ENCODE results near the gene ATP23.

ATP23 gene

GRCh38 chr12:57941165-57941894 lies at the start of gene ATP23:
TSS of gene ATP23 (plus strand) at chr12:57941567. CDS start at chr12:57941702, 135 bp downstream.
- DNase-seq, result peak; percentile 75 to 80

DNA sequence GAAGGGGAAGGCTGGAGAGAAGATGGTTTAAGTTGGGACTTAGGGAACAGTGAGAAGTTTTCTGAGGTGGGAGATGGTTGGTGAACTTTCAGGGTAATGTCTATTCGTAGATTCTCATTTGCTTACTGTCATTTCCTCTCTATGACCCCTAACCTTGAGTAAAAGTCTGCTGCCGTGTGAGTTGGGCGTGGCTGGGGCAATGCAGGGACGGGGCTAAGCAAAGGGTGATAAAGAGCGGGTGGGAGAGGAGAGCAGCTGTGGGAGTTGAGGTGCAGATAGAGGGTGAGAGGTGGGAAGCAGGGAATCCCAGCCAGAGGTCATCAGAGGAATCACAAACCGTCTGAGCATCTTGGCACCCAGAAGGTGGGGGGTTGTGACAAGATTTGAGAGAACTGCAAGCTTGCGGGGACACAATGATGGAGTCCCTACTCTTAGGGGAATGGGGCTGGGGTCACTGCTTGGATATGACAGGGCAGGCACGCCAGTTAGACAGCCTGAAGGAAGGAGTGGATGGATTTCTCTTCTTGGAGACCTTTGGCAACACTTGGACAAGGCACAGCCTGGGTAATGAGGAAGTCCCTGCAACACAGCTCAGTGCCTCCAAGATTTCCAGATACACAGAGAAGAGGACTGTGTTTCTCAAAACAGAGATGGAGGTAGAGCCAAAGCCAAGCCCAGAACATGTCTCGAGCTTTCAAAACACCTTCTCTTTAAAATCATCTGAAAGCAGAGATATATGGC lies 49.0 kb upstream of the ATP23 start:
- DNase-seq, result no peak

DNA sequence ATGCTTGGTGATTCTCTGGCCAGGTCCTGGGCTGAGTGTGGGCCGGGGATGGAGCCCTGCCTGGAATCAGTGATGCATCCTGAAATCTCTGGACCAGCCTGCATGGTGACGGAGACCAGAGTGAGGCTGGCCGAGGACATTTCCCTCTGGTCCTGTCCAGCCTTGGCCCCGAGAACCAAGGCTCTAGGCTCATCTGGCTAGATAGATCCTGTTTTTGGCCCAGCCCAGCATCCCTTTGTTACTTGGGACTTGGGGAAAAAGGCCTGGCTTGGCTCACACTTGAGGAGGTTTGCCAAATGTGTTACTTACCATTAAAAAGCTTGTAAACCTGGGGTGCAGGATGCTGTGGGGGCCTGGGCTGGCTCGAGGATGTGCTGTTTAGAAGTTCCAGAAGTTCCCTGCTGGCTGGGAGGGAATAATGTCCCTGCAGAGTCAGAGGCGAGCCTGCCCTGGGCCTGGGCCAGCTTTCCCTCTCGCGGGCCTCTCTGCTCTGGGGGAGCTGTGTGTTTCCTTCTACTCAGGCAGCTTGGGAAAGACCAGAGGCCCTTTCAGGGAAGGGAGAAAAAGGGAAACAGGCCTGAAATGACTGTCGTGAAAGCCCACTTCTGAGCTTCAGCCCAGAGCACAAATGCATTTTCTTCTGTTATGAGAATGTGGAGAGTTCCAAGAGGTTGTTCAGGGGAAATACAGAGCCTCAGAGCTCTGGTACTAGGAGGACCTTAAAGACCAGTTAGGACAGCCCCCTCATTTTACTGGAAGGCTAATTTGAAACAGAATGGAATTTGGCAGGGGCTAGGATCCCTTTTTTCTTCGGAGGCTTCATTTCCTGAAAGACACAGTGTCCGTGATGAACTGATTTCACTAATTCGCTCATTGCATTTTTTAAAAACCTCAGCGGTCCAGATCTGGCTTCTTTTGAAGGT lies 47.7 kb upstream of the ATP23 start:
- DNase-seq, result no peak

DNA sequence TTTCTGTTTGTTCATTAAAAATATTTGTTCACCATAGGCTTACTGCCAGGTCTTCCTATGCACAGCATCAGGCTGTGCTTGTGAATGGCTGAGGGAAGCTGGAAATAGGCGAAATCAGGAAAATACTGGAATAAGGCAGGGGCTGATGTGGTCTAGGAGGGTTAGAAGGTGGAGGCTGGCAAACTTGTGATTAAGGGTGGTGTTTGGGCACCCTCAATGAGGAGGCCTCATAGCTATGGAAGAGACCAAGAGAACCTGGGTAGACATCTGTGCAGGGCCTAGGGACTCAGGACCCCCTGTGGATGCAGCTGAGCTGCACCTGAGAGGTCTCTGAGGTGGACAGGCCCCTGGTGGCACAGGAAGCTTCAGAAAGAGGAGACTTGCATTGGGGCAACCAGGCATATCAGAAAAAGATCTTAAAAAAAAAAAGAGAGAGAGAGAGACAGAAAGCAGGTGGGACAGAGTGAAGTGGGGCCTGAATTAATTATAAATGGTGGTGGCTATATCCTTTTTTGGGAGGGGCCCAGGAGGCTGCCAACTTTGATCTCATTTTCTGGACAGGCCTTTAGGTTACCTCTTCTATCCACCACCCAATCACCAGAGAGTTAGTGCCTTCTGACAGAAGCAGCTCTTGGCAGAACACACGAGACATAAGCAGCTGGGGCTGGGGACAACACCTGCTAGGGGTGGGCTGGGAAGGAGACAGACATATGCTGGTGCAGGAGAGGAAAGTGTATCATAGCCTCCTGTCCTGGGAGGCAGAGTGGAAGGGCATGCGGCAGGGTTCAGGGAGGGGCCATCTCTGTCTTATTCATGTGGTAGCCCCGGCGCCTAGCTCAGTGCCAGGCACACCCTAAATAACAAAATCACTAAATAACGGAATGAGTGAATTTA lies 46.7 kb upstream of the ATP23 start:
- no peak for DNase-seq

DNA sequence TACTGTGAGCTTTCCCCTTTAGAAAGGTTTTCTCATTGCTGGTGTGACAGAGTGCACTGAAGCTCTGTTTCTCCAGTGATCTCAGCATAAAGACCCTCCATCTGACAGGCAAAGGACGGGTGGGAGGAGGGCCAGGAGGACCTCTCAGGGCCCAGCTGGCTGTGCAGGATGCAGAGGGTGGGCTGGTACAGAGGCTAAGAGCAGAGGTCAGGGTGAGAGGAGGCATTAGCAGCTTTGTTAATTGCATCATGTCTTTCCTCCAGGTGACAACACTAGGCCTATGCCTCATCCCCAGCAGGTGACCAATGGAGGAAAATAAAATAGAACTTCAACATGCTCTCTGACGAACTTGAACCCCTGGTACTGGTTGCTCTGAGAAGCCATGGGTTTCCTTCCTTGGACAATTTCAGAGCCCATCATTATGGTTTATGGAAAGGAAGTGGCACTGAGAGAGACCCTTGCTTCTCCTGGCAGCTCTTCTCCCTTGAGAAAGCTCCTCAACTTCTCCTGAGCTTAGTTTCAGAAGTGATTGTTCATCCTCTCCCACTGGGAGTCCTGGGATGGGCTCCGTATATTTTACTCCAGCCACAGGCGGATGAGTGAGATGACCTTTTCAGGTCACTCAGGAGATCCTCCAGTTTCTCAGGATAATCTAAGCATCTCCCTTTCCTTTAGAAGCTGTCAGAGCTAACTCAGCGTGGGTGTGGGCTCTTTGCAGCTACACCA lies 45.8 kb upstream of the ATP23 start:
- no peak for DNase-seq

DNA sequence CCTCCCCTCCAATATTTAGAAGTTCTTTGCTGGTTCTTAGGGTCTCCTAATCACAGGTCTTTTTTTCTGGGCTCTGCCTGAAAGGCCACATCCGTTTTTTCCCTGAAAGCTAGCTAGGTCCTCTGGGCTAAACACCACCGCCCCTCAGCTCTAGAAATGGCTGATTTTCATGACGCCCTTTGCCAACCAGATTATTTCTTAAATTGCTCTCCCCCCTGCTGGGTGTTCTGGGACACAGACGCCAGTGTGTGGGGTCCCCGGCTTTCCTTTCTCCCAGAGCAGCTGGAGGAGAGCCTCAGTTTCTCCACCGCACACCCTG lies 45.3 kb upstream of the ATP23 start:
- DNase-seq, result no peak

DNA sequence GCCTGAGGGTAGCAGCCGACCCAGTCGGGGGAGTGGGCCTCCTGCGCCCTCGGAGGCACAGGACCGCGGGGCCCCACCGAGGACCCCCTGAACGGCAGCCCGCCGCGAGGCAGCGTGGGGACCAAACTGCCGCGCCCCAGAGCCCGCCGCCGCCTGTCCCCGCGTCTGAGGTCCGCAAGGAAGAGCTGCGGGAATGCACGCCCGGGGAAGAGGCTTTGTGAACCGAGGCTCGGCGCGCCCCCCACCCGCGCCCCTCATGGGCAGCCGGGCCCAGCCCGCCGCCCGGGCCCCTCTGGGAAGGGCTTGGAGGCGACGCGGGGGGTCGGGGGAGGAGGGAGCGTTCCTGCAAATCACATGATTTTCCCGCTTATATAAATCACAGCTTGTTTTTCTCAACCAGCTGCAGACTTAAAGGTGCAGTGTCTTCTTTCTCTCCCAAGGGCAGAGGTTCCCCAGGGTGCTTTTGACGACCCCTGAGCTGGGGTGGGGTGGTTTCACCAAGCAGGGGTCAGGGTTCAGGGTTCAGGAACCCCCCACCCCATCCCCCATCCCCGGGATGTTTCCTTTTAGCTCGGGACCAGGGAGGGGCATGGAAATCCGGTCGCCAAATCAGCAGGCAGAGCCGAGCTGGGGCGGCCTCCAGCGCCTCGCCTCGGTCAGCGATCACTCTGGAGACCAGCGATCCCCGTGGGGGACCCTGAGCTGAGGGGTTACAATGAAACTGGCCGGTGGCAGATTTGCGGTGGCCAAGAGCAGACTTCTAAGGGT lies 44.7 kb upstream of the ATP23 start:
- DNase-seq, result no peak

DNA sequence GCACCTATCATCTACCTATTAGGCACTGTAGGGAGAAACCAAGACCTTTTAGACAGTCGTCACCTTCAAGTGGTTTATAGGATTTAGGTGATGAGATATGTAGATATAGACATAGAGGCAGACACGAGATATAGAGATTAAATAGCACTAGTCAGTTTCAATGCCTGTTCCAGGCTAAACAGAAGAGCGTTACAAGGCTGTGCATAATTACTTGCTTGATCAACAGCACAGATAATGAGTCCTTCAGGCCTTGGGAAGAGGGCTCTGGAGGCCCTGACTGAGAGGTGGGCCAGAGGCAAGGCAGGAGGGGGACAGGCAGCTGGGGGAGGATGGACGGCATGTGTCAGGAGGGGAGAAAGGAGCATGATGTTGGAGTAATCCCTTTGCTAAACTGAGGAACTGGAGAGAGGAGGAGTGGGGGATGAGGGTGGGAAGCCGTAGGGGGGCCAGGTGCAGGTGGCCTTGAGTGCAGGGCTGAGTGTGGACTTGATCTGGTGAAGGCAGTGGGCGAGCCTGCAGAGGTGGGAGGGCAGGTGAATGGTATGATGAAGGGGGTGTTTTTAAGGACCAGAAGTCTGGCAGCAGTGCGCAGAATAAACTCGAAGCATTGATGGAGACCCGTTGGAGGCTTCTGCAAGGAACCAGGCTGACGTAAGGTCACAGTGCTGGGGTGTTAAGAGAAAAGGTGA lies 43.9 kb upstream of the ATP23 start:
- DNase-seq, result no peak

DNA sequence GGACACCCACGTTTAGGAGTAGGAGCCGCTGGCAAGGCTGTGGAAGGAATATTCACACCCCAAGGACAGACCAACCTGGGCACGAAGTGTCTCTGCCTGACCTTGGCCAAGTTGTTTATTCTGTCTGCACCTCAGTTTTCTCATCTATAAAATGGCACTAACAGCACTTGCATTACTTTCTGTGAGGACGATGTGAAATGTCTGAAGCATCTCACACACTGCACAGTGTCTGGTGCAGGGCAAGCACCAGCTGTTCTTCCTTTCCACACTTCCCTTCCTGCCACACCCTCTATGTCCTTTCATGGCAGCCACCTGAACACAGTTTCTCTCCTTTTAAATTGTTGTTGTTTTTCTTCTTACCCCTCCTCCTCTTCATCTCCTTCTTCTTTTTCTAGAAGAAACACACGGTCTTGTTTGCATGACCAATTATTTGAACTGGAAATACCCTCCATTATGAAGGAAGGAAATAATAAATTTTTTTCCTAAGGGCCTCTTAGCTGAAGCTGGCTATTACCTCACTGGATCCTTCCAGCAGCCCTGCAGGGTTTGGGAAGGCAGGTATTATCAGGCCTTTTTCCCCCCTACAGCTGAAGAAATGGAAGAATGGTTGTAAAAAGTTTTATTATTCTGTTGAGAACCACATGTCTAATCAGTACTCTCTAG lies 42.9 kb upstream of the ATP23 start:
- DNase-seq, result no peak

DNA sequence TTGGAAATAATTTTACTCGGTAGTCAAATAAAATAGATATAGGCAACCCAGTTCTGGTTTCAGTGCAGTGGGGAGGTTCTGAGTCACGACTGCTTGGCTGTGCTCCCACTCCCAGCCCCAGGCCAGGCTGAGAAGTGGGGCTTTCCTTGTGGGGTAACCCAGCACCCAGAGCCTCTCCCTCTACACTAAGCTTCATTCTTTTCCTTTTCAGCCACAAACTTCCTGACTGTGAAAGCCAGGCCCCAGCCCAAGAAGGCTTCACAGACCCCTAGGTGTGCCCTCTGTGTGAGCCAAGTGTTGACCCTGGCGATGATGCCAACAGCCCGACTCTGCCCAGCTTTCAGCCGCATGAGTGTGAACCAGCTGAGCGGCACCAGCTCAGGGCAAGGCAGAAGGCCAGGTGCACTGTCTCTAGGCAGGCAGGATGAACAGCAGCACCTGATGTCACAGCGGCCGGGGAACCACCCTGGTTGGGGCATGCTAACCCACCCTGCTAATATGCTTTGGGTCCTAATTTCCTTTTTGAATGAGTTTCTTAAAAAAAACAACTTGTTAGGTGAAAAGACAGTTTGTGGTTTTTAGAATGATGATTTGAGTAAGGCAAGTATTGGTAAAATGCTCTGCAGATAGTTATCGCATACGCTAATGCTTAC lies 42.2 kb upstream of the ATP23 start:
- DNase-seq, result peak; percentile 56 to 65

DNA sequence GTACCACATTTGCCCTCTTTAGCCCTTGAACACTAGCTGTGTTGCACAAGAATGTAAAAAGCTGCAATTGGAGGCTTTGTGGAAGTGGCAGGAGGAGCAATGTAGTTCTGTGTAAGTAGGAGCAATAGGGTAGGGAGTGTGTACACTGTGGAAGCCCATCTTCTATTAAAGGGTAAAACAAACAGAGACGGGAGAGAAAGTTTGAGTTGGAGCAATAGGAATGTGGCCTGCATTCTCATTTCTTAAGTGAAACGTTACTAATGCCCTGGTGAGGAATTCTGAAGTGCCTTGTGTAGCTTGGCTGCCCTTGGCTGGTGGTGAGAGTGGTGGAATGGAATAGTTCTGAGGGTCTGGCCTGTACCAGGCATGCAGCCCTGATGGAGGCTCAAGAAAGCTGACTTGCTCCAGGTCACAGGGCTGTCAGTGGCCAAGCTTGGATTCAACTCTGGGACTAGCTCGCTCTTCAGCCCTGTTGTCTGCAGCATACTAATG lies 38.8 kb upstream of the ATP23 start:
- no peak for DNase-seq

- no peak for DNase-seq
These were observed 36.9 kb upstream of the ATP23 start for GRCh38 chr12:57904426-57904825.

DNA sequence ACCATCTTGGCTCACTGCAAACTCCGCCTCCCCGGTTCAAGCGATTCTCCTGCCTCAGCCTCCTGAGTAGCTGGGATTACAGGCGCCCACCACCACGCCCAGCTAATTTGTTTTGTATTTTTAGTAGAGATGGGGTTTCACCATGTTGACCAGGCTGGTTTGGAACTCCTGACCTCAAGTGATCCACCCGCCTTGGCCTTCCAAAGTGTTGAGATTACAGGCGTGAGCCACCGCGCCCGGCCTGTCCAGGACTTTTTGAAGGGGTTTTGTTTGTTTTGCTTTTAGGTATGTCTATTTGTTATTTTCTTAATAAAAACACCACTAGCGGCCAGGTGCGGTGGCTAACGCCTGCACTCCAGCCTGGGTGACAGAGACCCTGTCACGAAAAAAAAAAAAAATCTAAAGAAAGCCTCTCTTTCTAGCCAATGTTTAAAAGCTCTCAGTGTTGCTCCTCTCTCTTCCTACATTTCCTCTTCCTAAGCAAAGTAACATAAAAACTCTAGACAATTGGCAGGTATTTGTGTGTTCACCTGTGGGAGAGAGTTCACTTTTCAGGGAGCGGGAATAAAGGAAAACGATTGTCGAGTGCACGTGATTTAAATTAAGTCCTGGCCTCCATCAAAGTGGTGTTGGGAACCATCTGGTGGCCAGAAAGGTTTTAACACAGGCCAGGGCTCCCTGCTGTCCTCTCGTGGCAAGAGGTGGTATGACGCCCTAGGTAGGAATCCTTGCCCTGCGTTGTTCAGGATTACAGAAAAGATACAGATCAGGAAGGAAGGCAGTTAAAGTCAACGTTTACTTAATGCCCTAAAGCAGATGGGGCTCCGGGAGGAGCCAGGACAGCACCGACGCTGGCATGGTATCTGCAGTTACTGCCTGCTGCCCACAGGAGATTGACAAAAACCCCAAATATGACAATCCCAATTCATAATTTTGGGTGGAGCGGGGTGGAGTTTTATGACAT lies 36.2 kb upstream of the ATP23 start:
- peak; percentile 85 to 87 for DNase-seq

DNA sequence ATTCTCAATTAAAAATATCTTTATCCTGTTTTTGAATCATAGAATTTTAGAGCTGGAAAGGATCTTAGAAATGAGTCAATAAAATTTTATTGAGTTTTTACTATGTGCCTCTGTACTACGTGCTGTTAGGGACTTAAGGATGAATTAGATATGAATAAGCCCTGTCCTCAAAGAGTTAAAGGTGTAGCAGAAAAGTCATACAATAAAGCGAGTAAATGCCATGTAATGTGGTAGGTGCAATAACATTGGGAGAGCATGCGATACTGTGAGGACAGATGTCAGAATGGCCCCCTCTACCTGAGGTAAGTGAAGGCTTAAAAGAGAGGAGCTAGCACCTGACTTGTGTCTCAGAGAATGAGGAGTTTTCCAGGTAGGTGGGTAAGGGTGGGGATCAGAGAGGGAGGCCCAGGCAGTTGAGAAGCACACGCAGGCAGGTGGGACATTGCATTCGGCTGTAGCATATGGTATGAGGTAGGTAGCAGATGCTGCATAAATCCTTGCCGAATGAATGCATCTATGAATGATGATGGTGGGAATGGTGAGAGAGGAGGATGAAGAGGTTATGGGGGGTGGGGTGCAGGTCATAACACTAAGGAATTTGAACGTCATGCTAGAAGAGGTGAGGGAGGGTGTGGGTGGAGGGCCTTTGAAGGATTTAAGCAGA lies 35.4 kb upstream of the ATP23 start:
- DNase-seq, result no peak

DNA sequence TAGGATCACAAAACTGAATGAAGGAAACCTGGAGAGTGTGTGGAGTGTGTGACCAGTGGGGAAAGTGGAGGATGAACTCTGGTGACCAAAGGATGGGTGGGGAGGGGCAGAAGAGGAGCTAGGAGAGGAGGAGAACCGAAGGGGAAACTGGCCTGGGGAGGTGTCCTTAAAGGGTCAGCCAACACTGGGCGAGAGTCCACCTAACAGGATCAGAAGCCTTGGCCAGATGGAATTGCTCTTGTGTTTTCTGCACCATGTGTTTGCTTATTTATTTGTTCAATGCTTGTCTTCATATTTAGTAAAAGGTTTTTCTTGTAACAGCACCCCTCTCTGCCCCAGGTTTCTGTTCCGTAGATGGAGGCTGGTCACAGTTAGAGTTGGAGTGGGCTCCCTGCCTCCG lies 34.5 kb upstream of the ATP23 start:
- DNase-seq, result no peak

DNA sequence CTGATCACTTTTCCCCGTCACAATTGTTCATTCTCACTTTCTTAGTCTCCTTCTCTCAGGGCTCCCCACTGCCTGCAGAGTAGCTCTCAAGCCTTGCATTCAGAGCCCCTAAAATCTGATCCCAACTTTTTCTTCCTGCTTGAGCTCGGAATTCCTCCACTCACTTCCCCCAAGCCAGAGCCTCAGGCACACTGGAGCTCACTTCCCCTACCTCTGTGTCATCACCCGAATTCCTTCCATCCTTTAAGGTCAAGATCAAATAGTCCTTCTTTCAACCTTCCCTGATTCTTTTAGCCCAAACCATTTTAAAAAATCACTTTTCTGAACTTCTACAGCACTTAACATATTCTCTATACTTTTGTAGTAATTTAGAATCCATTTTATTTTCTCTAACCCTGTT lies 34.1 kb upstream of the ATP23 start:
- no peak for DNase-seq

GRCh38 chr12:57908511-57908910 lies 32.9 kb upstream of the ATP23 start:
- DNase-seq, result no peak

All from stimulated activated CD4-positive, alpha-beta T cell treated with anti-CD3 and anti-CD28 coated beads, Interleukin-2, amount 100 ng/mL, for 48 hours (primary cell).